Natural killer cell treated with Interleukin-12 subunit alpha and Interleukin-12 subunit beta and Interleukin-15 and Interleukin-18, amount 100 ng/mL, for 72 hours (primary cell): Measurements from ENCODE around the gene C15orf39. TPM values are rescaled to one million over a fixed set of nuclear protein-coding genes. Genes with fewer than 3 reads are reported as not detected.

Experiments
- ATAC-seq, 2 donors: fragments of 150-1000 bp; cut with Tn5 transposase in 1 of 2; sonication (Bioruptor Pico), chemical (Tn5 transposase) in 1 of 2; 2 replicates each; pipeline ENCODE4 v1.10.0; 2021
- DNase-seq: peaks from one replicate; pipeline ENCODE4 v3.0.0; 2022; ENCODE audit warnings: low spot score
- H3K27ac Mint-ChIP-seq, 2 donors: 1 replicate in 1 of 2; 2 replicates in 1 of 2; pipeline ENCODE4 v1.8.0; 2022; ENCODE audit warnings: mixed read lengths in 2 of 2, mild to moderate bottlenecking in 1 of 2, moderate library complexity in 1 of 2
- H3K27me3 Mint-ChIP-seq, 2 donors: 1 replicate in 1 of 2; 2 replicates in 1 of 2; pipeline ENCODE4 v1.8.0; 2022; ENCODE audit warnings: mixed read lengths in 2 of 2
- H3K36me3 Mint-ChIP-seq: one replicate; pipeline ENCODE4 v1.8.0; 2022; ENCODE audit warnings: mixed read lengths
- H3K4me1 Mint-ChIP-seq, 2 donors: 1 replicate in 1 of 2; 2 replicates in 1 of 2; pipeline ENCODE4 v1.8.0; 2022; ENCODE audit warnings: low read depth in 2 of 2, mixed read lengths in 2 of 2, mild to moderate bottlenecking in 1 of 2
- H3K4me3 Mint-ChIP-seq: one replicate; pipeline ENCODE4 v1.8.0; 2022; ENCODE audit warnings: mixed read lengths
- H3K9me3 Mint-ChIP-seq: 2 replicates; pipeline ENCODE4 v1.8.0; 2022; ENCODE audit warnings: mixed read lengths
- total RNA-seq, 2 donors: library from RNA; stranded (reverse); gene quantifications; one replicate each; pipeline ENCODE4 v1.2.3, GENCODE V29; 2022

C15orf39 gene
- total RNA-seq, 2 donors from 2014 or later, result 26.8 to 30.3 TPM

DNA sequence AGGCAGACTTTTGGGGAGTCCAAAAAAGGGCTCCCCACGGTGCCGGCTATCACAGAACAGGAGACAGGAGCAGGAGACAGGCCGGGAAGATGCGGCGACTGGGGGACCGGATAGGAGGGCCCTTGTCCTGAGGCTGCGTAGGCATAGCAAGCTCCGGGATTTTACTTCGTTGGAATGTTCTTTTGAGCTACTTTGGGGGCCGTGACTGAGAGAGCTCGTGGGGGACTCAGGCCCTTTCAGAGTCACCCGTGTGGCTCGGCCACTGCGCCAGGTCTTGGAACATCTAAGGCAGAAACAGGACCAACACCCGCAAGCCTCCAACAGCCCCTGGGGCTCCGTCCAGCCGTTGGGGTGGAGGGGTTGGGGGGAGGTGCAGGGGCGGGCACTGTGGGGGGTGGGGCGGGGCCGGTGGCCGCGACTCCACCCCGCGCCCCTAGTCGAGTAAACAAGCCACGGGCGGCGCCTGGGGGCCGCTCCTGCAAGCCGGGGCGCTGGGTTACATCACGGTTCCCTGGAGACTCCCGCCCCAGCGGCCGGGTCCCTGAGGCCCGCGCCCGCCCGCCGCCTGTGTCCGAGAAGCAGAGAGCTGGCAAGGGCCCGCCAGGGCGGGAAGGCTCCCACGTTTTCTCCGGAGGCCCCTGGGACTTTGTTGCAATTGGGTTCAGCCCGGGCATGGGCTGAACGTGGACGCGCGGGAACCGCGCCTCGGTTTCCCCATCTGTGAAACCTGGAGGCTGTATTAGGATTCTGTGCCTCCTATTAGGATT lies 23.3 kb upstream of the C15orf39 start:
- H3K27me3 Mint-ChIP-seq, result peaks cover 0 to 2% of the 10 kb centered on the region in 2 donors
- ATAC-seq (peak; percentile 56 to 73), DNase-seq (peak; percentile 61)
- H3K4me3 Mint-ChIP-seq, result peak overlapping the region; percentile 48
- H3K36me3 Mint-ChIP-seq, result no peaks in the 10 kb centered on the region
- H3K4me1 Mint-ChIP-seq, result peaks cover 9 to 24% of the 10 kb centered on the region in 2 donors
- H3K27ac Mint-ChIP-seq, result no peak overlapping the region
- H3K9me3 Mint-ChIP-seq, result no peaks in the 10 kb centered on the region

DNA sequence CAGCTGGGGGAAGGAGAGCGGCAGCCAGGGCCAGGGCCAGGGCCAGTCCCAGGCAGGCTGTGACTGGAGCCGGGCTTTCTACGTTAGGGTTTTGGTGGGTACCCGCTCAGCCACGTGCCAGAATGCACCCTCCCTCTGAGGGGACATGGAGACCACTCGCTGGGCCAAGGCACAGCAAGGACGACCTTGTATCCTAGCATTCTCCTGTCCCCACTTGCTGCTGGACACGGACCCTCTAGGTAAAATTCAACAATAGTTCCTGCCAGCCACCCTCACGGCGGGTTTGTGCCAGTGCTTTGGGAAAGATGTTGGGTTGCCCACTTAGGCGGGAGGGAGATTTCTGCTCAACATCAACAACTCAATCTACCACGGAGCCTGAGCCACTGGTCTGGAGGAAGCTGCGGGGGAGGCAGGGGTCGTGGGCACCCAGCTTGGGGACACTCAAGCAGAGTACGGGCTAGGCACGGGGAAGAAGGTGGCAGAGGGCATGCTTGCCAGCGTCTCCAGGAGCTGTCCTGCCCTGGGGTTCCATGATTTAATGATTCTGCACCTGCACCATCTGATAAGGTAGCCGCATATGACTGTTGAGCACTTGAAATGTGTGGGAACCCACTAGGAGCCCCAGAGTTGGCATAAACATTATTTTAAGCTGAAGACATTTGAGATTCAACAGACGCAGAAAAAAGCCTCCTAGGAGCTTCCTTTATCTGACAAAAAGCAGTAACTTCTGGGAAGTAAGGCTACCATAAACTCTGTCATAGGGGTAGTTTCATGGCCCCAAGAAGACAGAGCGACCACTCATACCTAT lies 22.5 kb upstream of the C15orf39 start:
- DNase-seq, result peak; percentile 22
- H3K27me3 Mint-ChIP-seq, result peaks cover 0 to 2% of the 10 kb centered on the region in 2 donors
- peak in 1 of 2 donors; percentile 20 for ATAC-seq
- peak overlapping the region; percentile 32 for H3K4me3 Mint-ChIP-seq
- no peaks in the 10 kb centered on the region for H3K36me3 Mint-ChIP-seq
- no peaks in the 10 kb centered on the region for H3K9me3 Mint-ChIP-seq
- peaks cover 9 to 25% of the 10 kb centered on the region in 2 donors for H3K4me1 Mint-ChIP-seq
- H3K27ac Mint-ChIP-seq, result no peak overlapping the region

DNA sequence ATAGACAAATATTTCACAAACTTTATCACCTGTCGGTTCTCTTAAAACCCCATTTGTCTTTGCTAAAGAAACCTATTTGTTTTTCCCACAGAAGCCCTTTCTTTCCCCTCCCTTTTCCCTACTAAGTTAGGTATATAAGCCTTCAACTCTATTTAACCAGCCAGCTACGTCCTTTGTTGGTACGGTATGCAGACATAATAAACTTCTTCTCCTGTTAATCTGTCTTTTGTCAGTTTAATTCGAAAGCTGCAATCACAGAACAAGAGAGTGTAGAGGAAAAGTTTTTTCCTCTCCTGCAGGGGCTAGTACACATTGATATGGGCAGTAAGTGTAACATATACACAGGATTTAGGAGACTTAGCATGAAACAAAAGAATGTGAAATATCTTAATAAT lies 21.9 kb upstream of the C15orf39 start:
- no peak for DNase-seq
- no peak overlapping the region for H3K27ac Mint-ChIP-seq
- no peaks in the 10 kb centered on the region for H3K9me3 Mint-ChIP-seq
- peaks cover 9 to 29% of the 10 kb centered on the region in 2 donors for H3K4me1 Mint-ChIP-seq
- no peak for ATAC-seq
- H3K27me3 Mint-ChIP-seq, result peaks cover 0 to 2% of the 10 kb centered on the region in 2 donors
- H3K36me3 Mint-ChIP-seq, result no peaks in the 10 kb centered on the region
- no peak overlapping the region for H3K4me3 Mint-ChIP-seq

DNA sequence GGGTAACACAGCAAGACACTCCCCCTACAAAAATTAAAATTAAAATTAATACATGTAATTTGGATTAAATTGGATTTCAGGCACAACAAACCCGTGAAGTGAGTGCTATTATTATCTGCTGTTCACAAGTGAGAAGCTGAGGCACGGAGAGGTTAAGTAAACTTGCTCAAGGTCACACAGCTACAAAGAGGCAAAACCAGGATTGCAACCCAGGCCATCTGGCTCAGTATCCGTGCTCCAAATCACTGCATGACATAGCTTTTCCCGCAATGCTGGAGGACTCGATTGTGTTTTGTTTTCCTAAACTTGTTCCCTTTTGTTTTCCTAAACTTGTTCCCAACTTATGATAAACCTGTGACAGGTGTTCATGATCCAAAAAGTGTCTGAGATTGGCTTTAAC lies 19.9 kb upstream of the C15orf39 start:
- H3K4me1 Mint-ChIP-seq, result peaks cover 9 to 31% of the 10 kb centered on the region in 2 donors
- no peaks in the 10 kb centered on the region for H3K36me3 Mint-ChIP-seq
- DNase-seq, result no peak
- H3K27me3 Mint-ChIP-seq, result peaks cover 0 to 2% of the 10 kb centered on the region in 2 donors
- H3K9me3 Mint-ChIP-seq, result no peaks in the 10 kb centered on the region
- ATAC-seq, result no peak
- H3K27ac Mint-ChIP-seq, result peak overlapping the region in 1 of 2 donors; percentile 69
- H3K4me3 Mint-ChIP-seq, result no peak overlapping the region

DNA sequence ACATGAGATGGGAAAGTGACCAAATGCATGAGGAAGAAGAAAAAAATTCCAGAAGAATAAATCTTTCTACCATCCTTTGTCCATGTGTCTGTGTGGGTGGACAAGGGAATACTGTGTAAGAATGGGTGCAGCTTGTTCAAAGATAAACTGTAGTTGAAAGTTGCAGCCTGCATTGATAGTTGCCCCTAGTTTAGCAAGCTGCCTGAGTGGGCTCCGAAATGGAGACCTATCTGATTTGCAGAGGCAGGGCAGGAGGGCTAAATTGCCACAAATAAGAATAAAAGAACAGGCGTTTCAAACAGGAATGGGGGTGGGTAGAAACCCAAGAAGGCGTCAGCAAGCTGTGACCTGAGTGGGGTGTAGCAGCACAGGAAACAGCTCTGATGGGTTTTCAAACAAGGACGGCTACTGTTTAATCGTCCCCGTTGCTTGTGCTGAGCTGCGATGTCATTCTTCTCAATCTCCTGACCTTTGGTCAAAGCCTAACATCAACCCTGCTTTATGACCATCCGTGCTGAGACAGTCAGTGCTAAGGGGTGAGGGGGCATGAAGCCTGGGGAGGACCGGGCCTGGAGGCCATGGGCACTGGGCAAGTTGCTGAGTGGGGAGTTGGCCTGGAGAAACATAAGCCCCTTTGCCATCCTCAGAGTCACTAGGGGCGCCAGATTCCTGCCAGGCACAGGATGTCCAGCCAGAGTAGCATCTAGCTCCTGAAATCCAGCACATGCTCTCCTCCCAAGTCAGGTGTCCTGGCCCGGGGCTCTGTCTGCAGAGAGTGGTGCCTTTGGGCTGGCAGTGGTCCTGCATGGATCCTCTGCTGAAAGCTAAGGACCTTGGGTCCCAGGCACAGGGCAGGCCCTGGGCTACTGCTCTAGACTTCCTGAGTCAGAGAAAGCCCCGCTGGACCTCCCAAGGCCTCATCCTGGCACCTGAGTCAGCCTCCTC lies 19.2 kb upstream of the C15orf39 start:
- no peaks in the 10 kb centered on the region for H3K9me3 Mint-ChIP-seq
- ATAC-seq (peak; percentile 39 to 53), DNase-seq (peak; percentile 47)
- peak overlapping the region in 1 of 2 donors; percentile 75 for H3K27ac Mint-ChIP-seq
- peaks cover 9 to 28% of the 10 kb centered on the region in 2 donors for H3K4me1 Mint-ChIP-seq
- H3K36me3 Mint-ChIP-seq, result no peaks in the 10 kb centered on the region
- peaks cover 0 to 2% of the 10 kb centered on the region in 2 donors for H3K27me3 Mint-ChIP-seq
- H3K4me3 Mint-ChIP-seq, result no peak overlapping the region

DNA sequence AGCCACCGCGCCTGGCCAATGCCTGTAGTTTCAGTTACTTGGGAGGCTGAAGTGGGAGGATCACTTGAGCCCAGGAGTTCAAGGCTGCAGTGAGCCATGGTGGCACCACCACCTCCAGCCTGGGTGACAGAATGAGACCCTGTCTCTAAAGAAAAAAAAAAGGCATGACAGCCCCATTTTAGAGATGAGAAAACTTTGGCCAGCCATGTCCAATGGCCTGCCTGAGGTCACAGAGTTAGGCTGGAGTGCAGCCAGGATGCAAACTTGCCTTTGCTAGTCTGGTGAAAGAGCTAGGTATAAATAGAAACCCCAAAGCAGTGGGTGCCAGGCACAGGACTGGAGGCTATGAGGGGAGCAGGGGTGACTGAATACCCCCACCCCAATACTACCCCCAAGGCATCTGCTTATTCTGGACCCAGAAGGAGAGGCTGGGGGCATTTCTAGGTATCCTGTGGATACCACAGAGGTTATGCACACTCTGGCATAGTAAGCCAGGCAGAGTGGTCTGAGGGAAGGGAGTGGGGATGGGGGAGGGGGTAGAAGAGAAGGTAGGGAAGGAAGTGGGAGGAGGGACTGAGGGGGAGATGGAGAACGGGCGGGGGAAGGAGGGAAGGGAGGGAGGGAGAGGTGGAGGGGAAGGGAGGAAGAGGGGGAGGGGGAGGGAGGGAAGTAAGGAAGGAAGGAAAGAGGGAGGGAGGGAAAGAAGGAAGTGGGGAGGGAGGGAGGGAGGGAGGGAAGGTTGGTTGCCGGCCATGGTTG lies 16.2 kb upstream of the C15orf39 start:
- no peak overlapping the region for H3K27ac Mint-ChIP-seq
- ATAC-seq, result no peak
- H3K36me3 Mint-ChIP-seq, result no peaks in the 10 kb centered on the region
- no peaks in the 10 kb centered on the region for H3K27me3 Mint-ChIP-seq
- no peak overlapping the region for H3K4me3 Mint-ChIP-seq
- H3K9me3 Mint-ChIP-seq, result no peaks in the 10 kb centered on the region
- peaks cover 9 to 19% of the 10 kb centered on the region in 2 donors for H3K4me1 Mint-ChIP-seq
- DNase-seq, result no peak

DNA sequence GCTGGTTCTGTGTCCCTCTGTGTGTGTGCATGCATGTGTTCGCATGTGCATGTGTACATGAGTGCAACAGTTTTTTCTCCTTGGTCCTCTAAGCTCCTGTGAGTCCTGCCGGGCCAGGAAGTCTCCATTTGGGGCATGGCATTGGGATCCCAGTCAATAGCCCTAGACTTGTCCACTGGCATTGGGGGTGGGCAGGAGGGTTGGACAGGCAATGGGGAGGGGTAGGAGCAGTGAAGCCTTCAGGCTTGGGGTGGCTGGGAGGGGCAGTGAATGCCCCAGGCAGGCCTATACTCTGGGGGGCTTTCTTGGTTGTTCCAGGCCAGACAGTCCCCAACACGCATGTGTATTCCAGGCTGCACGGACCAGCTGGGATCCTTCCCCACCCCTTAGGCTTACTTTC lies 15.6 kb upstream of the C15orf39 start:
- H3K36me3 Mint-ChIP-seq, result no peaks in the 10 kb centered on the region

DNA sequence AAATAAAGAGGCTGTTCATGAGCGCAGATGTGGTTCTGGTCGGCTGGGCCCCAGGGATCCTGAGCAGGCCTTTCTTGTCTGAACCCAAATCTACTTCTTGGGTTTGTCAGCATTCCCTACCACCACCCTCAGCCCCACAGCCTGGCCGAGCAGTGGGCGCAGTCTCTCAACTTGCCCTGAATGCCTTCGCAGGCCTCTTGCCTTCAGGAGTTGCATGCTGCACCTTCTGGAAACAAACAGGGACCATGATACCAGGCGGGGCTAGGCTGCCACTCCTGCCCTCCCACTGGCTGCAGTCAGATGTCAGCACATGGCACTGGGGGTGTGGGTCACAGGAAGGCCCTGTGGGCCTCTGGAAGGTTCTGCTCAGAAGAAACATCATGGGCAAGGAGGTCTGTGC lies 13.2 kb upstream of the C15orf39 start:
- DNase-seq, result no peak

More for the DNA sequence above, 15.6 kb upstream of the C15orf39 start:
- no peaks in the 10 kb centered on the region for H3K27me3 Mint-ChIP-seq
- no peak for DNase-seq
- no peak overlapping the region for H3K4me3 Mint-ChIP-seq
- H3K9me3 Mint-ChIP-seq, result no peaks in the 10 kb centered on the region
- ATAC-seq, result no peak
- H3K27ac Mint-ChIP-seq, result no peak overlapping the region
- peaks cover 9 to 19% of the 10 kb centered on the region in 2 donors for H3K4me1 Mint-ChIP-seq

DNA sequence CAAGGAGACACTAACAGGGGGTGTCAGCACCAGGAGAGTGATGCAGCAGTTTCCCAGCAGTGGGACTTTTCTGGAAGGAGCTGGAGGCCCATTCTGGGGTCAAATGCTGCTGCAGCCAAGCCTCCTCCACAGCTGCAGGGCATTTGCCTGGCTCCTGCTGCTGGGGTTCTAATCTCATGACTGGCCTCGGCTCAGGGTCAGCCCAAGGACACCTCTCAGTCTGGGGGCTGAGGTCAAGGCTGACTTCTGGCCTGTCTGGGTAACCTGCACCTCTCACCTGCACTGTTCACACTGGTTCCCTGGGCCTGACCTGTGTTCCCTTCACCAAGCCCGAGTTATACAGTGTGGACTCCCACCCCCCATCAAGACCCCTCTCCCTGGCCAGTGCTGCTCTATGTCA lies 10.4 kb upstream of the C15orf39 start:
- H3K27ac Mint-ChIP-seq, result no peak overlapping the region
- H3K9me3 Mint-ChIP-seq, result no peaks in the 10 kb centered on the region
- H3K4me1 Mint-ChIP-seq, result peaks cover 0 to 2% of the 10 kb centered on the region in 2 donors
- peak in 1 of 2 donors; percentile 47 for ATAC-seq
- H3K4me3 Mint-ChIP-seq, result no peak overlapping the region
- no peaks in the 10 kb centered on the region for H3K36me3 Mint-ChIP-seq
- DNase-seq, result no peak
- H3K27me3 Mint-ChIP-seq, result no peaks in the 10 kb centered on the region

More for the DNA sequence above, 13.2 kb upstream of the C15orf39 start:
- ATAC-seq, result no peak
- peaks cover 0 to 6% of the 10 kb centered on the region in 2 donors for H3K4me1 Mint-ChIP-seq
- H3K9me3 Mint-ChIP-seq, result no peaks in the 10 kb centered on the region
- no peak overlapping the region for H3K27ac Mint-ChIP-seq
- H3K4me3 Mint-ChIP-seq, result no peak overlapping the region
- H3K27me3 Mint-ChIP-seq, result no peaks in the 10 kb centered on the region
- no peaks in the 10 kb centered on the region for H3K36me3 Mint-ChIP-seq

DNA sequence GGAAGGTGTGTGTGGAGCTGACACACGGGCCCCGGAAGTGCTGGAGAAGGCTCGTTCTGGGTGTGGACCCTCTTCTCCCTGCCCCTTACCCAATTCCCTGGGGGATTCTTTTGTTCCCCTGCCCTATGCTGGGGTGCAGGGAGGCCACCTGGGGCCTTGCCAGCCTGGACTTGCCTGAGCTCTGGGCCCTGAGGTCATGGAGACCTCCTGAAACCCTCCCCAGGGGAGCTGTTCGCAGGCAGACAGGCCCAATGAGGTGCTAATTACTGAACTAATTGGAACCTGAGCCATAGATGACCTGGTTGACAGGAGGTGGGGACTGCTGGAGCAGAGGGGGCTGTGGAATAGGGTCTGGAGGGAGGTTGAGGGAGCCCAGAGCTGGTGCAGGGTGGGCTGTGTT lies 9.4 kb upstream of the C15orf39 start:
- Mint-ChIP-seq H3K4me1 (no peaks in the 10 kb centered on the region), H3K27me3 (no peaks in the 10 kb centered on the region), H3K9me3 (no peaks in the 10 kb centered on the region), H3K36me3 (no peaks in the 10 kb centered on the region), H3K27ac (no peak overlapping the region), H3K4me3 (no peak overlapping the region)
- no peak for ATAC-seq
- no peak for DNase-seq

DNA sequence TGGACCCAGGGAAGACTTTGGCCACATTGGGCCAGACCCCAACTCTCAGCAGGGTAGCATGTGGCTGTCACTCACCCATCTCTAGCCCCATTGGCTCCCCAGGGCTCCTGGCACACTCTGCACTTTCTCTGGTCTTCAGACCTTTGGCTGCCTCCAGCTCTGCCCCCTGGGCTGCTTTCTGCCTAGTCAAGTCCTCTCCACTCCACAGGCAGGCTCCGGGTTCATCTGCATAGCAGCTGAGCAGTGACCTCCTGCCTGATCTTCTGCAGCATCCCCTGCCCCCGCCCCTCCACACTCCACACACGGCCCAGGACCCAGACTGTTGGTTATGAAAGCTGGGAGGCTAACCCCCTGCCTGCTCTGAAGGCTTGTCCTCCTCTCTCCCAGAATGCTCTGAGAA lies 8.4 kb upstream of the C15orf39 start:
- DNase-seq, result no peak
- Mint-ChIP-seq H3K4me3 (no peak overlapping the region), H3K36me3 (no peaks in the 10 kb centered on the region), H3K9me3 (no peaks in the 10 kb centered on the region), H3K27ac (no peak overlapping the region), H3K4me1 (peaks cover 1% of the 10 kb centered on the region in 2 donors), H3K27me3 (no peaks in the 10 kb centered on the region)
- no peak for ATAC-seq

DNA sequence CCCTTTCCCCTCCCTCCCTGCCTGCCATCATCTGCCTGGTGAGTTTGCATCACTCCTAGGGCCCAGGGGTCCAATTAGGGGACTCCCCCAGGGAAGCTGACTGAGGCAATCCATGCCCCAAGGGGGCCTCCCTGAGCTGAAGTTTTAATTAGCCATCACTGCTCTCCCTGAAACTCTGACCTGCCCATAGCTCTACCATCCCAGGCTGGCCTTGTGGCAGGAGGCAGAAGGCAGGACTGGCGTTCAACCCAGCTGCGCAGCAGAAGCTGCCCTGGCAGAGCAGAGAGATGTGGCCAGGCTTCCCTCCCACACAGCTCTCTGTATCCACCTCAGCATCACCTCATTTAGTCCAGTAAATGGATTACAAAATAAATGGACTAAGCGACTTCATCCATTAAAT lies 7.7 kb upstream of the C15orf39 start:
- DNase-seq, result no peak
- Mint-ChIP-seq H3K9me3 (no peaks in the 10 kb centered on the region), H3K27me3 (no peaks in the 10 kb centered on the region), H3K36me3 (no peaks in the 10 kb centered on the region), H3K27ac (no peak overlapping the region), H3K4me3 (no peak overlapping the region), H3K4me1 (peaks cover 8% of the 10 kb centered on the region in 2 donors)
- ATAC-seq, result no peak

DNA sequence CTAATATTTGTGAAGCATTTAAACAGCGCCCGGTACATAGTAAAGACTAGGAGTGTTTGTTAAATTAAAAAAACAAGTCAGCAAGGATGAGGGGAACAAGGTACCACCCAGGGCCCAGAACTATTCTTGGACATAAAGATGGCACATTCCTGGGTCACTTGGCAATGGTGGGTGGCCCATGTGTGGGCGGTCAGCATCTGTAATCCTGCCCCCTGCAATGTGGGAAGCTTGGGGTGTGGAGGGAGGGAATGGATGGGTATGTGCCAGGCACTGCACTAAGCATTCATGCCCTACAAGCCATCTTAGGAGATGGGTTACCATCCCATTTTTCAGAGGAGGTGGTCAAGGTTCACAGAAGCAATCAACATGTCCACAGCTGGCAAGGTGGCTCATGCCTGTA lies 7.3 kb upstream of the C15orf39 start:
- H3K27ac Mint-ChIP-seq, result no peak overlapping the region
- H3K4me1 Mint-ChIP-seq, result peaks cover 13% of the 10 kb centered on the region in 2 donors
- H3K27me3 Mint-ChIP-seq, result no peaks in the 10 kb centered on the region
- ATAC-seq (no peak), DNase-seq (no peak)
- H3K9me3 Mint-ChIP-seq, result no peaks in the 10 kb centered on the region
- no peak overlapping the region for H3K4me3 Mint-ChIP-seq
- no peaks in the 10 kb centered on the region for H3K36me3 Mint-ChIP-seq
